Gastrocnemius medialis (tissue), 4 donors: Measurements from ENCODE around the gene LARGE1.

Experiments
- POLR2A ChIP-seq, 2 donors: fragments of 450-650 bp; IDR thresholded peaks; one replicate each; pipeline ENCODE4 v1.6.1; 2017; ENCODE audit warnings: antibody characterized with exemption in 2 of 2, mild to moderate bottlenecking in 2 of 2, moderate library complexity in 2 of 2
- TF ChIP-seq, protein P1 (sequence below), 5 experiments: fragments of 450-650 bp in 3 of 5; fragments of 200-600 bp in 2 of 5; sonication (generic) in 2 of 5; IDR thresholded peaks in 4 of 5; conservative IDR thresholded peaks in 1 of 5; 1 replicate in 4 of 5; 2 replicates in 1 of 5; pipeline ENCODE4 v1.5.1; 2016 to 2019; ENCODE audit warnings: antibody characterized with exemption in 5 of 5, mild to moderate bottlenecking in 3 of 5, moderate library complexity in 3 of 5

DNA sequence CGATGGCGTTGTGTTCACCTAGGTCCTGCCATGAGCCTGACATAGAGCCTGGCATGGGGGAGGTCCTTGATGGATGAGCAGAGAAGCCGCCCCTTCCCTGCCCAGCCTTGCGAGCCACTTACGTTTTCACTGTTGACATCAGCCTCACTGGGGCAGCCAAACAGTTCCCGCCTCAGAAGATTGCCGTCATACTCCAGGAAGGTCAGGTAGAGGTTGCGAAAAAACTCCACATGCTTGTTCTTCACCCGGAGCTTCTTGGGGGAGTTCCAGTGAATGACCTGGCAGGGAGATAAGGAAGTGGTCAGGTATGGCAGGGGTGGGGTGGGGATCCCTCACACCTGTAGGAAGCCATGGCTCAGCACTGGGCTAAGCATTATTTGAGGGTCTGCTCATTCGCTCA lies 582.8 kb downstream of the LARGE1 start:
- TF ChIP-seq POLR2A (IDR thresholded peaks at IDR 0.05) = no peak
- TF ChIP-seq, protein P1, sequence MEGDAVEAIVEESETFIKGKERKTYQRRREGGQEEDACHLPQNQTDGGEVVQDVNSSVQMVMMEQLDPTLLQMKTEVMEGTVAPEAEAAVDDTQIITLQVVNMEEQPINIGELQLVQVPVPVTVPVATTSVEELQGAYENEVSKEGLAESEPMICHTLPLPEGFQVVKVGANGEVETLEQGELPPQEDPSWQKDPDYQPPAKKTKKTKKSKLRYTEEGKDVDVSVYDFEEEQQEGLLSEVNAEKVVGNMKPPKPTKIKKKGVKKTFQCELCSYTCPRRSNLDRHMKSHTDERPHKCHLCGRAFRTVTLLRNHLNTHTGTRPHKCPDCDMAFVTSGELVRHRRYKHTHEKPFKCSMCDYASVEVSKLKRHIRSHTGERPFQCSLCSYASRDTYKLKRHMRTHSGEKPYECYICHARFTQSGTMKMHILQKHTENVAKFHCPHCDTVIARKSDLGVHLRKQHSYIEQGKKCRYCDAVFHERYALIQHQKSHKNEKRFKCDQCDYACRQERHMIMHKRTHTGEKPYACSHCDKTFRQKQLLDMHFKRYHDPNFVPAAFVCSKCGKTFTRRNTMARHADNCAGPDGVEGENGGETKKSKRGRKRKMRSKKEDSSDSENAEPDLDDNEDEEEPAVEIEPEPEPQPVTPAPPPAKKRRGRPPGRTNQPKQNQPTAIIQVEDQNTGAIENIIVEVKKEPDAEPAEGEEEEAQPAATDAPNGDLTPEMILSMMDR (IDR thresholded peaks at IDR 0.05 in 4 of 5, conservative IDR thresholded peaks at IDR 0.05 in 1 of 5) = no peak
